ENCODE results near the gene DIDO1. TPM values are rescaled to one million over a fixed set of nuclear protein-coding genes. Genes with fewer than 3 reads are reported as not detected.
"Not testable (repeated sequence)": the region's sequence is repeated elsewhere in the genome, so short reads cannot be mapped to it uniquely, and the experiment has no call there.

DIDO1 gene
- polyA plus RNA-seq, 2 of the 4 experiments (the other 2 are of a cell fraction), result 12.6 to 14.8 TPM

GRCh38 chr20:62924442-62925075, 1.7 kb downstream of the DIDO1 start:
- TF ChIP-seq ZNF302 (CRISPR knock-in tag; IDR thresholded peaks at IDR 0.05) (no peak), HOXB5 (CRISPR knock-in tag; IDR thresholded peaks at IDR 0.05) (no peak), HOXB13 (CRISPR knock-in tag; IDR thresholded peaks at IDR 0.05; ENCODE audit: low read depth) (no peak), CBX2 (IDR thresholded peaks at IDR 0.05; ENCODE audit: borderline replicate concordance, low read depth) (no peak), HES2 (IDR thresholded peaks at IDR 0.05) (no peak), RAD21 (conservative IDR thresholded peaks at IDR 0.05 in 1 of 2, IDR thresholded peaks at IDR 0.05 in 1 of 2) (no peak), USF2 (IDR thresholded peaks at IDR 0.05) (no peak)
- CTCF ChIA-PET, result interaction anchor here (0.8 to 22.6 kb wide), 9 partner anchors 10 to 425 kb away, joined by 3 to 368 read pairs (median 3); no protein-coding TSS in a partner anchor
- 35% methylated on average over 12 of the region's 12 CpGs for WGBS (ENCODE audit: missing lambda C conversion rate)
- peak overlapping the region; percentile 76 for H3K4me3 ChIP-seq
- ATAC-seq (peak in 1 of 2 experiments; percentile 13; a peak in 3 of 6 replicates), DNase-seq (ENCODE audit: low read depth in 1 of 2, low spot score in 1 of 2) (peak in 1 of 2 experiments; percentile 42), FAIRE-seq (no peak)
- H3K9me3 ChIP-seq, result no peaks in the 10 kb centered on the region
- peak overlapping the region; percentile 93 for H3K4me2 ChIP-seq
- H3K27ac ChIP-seq, result peak overlapping the region; percentile 96 to 98
- H3K4me1 ChIP-seq, result peaks cover 51% of the 10 kb centered on the region
- POLR2A ChIA-PET, result interaction anchor here (0.6 to 1.3 kb wide), 3 partner anchors 13 to 63 kb away, joined by 3 to 4 read pairs (median 4); partner anchors contain the start of genes GID8 and TCFL5

DNA sequence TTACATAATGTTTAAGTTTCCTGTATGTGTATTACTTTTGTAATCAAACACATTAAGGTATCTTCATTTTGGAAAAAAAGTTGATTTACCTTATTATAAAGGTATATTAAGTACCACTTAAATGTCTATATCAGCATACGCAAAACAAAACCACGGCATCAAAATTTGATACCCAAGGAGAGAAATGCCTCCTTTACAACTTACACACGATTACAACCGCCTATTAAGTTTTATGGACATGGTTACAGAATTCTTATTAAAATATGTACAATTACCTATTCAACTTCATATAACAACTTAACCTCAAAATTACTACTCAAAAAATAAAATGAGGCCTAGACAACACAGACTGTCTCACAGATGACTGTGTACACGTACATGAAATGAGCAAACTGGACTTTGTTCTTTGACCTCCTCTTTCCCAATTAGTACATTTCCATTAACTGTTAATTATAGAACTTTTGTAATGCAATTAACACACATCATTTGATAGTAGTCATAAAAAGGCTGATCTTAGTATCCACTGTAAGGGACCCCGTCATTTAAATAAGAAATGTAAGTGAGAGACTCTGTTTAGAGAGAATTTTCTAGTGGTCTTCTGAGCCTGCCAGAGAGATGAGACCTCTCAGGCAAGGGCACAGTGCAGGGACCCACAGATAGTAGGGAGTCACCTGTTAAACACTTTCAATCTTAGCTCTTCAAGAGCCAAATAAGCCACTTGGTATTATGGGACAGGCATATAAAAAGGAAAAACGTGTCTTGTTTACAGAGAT, 2.5 kb downstream of the DIDO1 start:
- 44% methylated on average over 7 of the region's 7 CpGs for WGBS (ENCODE audit: missing lambda C conversion rate)
- no peak for ATAC-seq
- peak overlapping the region; percentile 76; the same call in 2 of the 3 replicates for H3K4me3 ChIP-seq
- ChIA-PET POLR2A (interaction anchor here (1.1 to 1.3 kb wide), 2 partner anchors 13 to 62 kb away, joined by 3 to 4 read pairs; partner anchors contain the start of genes GID8 and TCFL5), CTCF (interaction anchor here (0.8 to 22.6 kb wide), 7 partner anchors 11 to 424 kb away, joined by 3 to 368 read pairs (median 5); no protein-coding TSS in a partner anchor)
- TF ChIP-seq HDAC2 (IDR thresholded peaks at IDR 0.05) (no peak), RFX5 (IDR thresholded peaks at IDR 0.05) (no peak), NFE2L2 (conservative IDR thresholded peaks at IDR 0.05; ENCODE audit: low read length) (no peak), JUNB (IDR thresholded peaks at IDR 0.05) (no peak), HOXA7 (CRISPR knock-in tag; IDR thresholded peaks at IDR 0.05) (no peak)
- TF ChIP-seq, protein P1, sequence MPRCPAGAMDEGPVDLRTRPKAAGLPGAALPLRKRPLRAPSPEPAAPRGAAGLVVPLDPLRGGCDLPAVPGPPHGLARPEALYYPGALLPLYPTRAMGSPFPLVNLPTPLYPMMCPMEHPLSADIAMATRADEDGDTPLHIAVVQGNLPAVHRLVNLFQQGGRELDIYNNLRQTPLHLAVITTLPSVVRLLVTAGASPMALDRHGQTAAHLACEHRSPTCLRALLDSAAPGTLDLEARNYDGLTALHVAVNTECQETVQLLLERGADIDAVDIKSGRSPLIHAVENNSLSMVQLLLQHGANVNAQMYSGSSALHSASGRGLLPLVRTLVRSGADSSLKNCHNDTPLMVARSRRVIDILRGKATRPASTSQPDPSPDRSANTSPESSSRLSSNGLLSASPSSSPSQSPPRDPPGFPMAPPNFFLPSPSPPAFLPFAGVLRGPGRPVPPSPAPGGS (IDR thresholded peaks at IDR 0.05), result no peak
- H3K4me1 ChIP-seq, result peaks cover 51% of the 10 kb centered on the region
- H3K27ac ChIP-seq, result peak overlapping the region; percentile 96 to 98
- H3K9me3 ChIP-seq, result no peaks in the 10 kb centered on the region
- H3K4me2 ChIP-seq, result peak overlapping the region; percentile 93
- FAIRE-seq, result no peak
- DNase-seq (ENCODE audit: low read depth in 1 of 2, low spot score in 1 of 2), result no peak

DNA sequence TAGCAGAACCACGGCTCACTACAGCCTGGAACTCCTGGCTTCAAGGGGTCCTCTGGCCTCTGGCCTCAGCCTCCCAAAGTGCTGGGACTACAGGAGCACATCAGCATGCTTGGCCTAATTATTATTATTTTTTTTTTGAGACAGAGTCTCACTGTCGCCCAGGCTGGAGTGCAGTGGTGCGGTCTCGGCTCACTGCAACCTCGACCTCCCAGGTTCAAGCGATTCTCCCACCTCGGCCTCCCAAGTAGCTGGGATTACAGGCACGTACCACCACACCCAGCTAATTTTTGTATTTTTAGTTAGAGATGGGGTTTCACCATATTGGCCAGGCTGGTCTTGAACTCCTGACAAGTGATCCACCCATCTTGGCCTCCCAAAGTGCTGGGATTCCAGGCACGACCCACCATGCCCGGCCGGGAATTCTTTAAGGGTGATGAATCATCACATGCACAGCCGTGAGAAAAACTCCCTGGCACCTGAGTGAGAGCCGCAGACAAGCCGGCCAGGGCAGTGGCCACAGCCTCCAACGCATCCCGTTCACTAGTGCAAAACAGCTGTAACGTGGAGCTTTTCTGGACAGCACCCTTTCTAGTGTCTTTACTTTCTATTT, 3.1 kb downstream of the DIDO1 start:
- not testable (repeated sequence) for FAIRE-seq; H3K9me3 ChIP-seq; H3K4me3 ChIP-seq; ATAC-seq; TF ChIP-seq FOSL2 (IDR thresholded peaks at IDR 0.05)
- POLR2A ChIA-PET, result interaction anchor here (1.3 kb wide), 1 partner anchor 61 kb away, joined by 3 read pairs; the partner anchor contains the start of gene TCFL5
- peaks cover 54% of the 10 kb centered on the region for H3K4me1 ChIP-seq
- H3K4me2 ChIP-seq, result peak overlapping the region; percentile 93
- peak overlapping the region; percentile 10 to 71; a peak in 3 of 6 replicates for H3K27ac ChIP-seq
- peak; percentile 83 for TF ChIP-seq FOSL2 (CRISPR knock-in tag; IDR thresholded peaks at IDR 0.05)
- peak; percentile 43 to 72 for DNase-seq (ENCODE audit: low read depth in 1 of 2, low spot score in 1 of 2)
- CTCF ChIA-PET, result interaction anchor here (2.0 to 22.6 kb wide), 2 partner anchors 14 to 18 kb away, joined by 5 to 368 read pairs; no protein-coding TSS in a partner anchor
- 43% methylated on average over 17 of the region's 17 CpGs for WGBS (ENCODE audit: missing lambda C conversion rate)

Measured in A549 (cell line).